Ureter (tissue), 1 donor: ENCODE measurements around the gene FAM174B. TPM values are rescaled to one million over a fixed set of nuclear protein-coding genes. Genes with fewer than 3 reads are reported as not detected.
"Not testable (repeated sequence)": the region's sequence is repeated elsewhere in the genome, so short reads cannot be mapped to it uniquely, and the experiment has no call there.

ENCODE experiments used
- DNase-seq: peaks from one replicate; pipeline ENCODE4 v3.0.0-alpha.2; 2020; ENCODE audit warnings: low spot score
- total RNA-seq: library from RNA; stranded (reverse); gene quantifications from one replicate; pipeline ENCODE4 v1.2.4, GENCODE V29; 2023
- donor health status: DM: yes; HTN: yes; CAD: no.

FAM174B gene
- total RNA-seq, 1 donor from 2014 or later = 208 TPM

DNA sequence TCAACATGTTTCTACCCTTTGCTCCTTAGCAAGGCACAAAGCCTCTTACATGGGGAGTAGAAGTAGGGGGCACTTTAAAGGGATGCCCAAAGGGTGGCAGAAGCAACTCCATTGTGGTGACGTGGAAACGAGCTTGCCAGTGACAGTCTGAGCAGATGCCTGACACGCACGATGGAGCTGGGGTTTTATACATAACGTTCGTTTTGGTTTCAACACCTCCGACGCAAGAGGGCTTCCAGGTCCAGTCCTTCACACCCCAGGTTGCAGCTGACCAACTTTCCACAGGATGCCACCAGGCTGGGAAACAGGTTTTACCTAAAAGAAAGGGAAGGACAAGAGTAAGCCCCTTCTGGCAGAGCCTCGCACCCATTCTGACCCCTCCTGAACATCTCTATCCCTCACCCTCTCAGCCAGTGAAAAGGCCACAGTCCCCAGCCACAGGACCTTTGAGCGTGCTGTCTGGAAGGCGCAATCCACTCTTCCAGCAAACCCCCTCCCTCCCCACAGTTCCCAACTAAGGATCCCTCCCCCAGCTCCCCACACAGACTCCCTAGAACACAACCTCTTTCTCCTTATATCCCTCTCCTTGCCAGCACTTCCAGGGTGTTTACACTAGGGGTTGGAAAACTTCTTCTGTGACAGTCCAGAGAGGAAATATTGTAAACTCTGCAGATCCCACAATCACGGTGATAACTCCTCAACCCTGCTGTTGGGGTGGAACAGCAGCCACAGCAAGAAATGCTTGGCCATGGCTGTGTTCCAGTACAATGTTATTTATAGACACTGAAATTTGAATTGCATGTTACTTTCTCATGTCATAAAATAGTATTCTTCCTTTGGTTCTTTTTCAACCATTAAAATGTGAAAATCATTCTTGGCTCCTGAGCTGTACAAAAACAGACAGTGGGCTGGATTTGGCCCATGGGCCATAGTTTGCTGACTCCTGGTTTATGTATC lies 36.2 kb downstream of the FAM174B start:
- no peak for DNase-seq

DNA sequence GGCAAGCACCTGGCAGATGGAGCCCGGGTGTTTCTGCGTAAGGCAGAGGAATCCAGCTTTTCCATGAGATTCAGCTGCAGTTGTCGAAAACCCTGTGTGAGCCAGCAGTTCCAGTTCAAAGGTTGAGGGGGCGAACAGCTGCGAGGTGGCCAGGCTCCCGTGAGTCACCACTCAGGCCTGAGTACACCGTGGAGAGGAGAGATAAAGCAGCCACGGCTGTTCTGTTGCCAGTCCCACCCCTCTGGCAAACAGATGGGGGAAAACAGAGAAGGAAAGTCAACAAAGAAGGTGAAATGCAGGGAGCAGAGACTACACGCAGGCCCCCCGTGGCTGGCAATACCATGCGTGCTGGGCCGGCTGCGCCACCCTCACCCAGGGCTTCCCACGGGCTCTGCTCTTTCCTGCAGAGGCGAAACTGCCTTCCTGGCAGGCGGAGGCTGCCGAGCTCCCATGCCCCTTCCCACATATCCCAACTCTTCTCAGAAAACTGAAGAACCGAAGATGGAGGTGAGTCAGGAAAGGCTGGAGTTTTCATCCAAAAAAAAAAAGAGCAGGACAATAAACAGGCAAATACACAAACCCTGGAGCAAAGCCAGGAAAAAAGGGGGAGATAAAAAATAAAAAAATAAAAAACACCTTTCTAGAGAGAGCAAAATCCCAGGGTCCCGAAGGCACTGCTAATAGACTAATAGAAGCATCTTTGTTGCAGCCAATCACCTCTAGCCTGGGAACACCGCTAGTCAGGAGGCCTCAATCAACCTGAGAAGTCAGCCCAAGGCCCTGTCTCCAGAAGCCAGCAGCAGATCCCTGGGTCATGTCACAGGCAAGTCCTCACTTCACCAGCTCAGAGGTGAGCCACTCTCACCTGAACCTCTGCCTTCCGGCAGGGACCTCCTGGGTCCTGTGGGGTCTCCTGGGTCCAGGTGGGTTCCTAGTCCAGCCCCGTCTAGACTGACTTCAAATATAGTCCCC lies 37.7 kb downstream of the FAM174B start:
- peak; percentile 80 for DNase-seq

DNA sequence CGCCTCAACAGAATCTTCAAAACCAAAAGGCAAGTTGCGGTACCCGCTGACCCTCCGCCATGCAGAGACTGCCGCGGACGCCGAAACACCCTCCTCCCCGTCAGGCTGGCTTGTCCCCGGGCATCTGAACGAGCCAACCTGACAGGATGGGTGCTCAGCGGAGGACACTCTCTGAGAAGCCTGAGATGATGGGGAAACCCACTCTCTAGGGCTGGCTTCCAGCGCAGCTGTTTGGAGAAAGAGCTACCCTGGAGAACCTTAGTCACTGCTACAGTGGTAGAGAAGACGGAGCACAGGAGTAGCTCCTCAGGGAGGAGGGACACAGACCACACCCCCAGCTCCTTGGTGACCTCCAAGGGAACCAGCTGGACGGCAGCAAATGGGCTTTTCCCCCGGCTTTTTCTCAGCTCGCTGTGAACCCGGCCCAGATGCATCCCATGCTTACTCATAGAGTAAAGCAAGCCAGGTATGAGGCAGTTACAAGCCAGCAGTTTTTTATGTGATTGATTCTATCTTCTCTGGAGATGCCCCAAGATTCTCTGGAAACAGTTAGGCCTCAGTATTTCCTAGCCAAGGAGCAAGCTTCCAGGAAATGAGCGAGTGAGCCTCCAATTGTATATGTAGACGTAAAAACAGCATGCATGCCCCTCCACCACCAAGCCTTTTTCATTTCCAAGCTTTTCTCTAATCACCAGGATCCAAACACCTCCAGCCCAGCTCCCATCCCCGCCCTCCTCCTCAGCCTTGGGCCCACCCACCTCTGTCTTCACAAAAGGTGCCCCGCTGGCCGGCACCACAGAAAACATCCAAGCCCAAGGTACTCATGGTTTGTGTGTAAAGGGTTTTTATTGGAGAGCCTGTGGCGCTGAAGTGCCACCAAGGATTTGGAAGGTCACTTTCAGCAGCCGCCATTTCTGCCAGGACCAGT lies 38.7 kb downstream of the FAM174B start:
- peak; percentile 44 for DNase-seq

DNA sequence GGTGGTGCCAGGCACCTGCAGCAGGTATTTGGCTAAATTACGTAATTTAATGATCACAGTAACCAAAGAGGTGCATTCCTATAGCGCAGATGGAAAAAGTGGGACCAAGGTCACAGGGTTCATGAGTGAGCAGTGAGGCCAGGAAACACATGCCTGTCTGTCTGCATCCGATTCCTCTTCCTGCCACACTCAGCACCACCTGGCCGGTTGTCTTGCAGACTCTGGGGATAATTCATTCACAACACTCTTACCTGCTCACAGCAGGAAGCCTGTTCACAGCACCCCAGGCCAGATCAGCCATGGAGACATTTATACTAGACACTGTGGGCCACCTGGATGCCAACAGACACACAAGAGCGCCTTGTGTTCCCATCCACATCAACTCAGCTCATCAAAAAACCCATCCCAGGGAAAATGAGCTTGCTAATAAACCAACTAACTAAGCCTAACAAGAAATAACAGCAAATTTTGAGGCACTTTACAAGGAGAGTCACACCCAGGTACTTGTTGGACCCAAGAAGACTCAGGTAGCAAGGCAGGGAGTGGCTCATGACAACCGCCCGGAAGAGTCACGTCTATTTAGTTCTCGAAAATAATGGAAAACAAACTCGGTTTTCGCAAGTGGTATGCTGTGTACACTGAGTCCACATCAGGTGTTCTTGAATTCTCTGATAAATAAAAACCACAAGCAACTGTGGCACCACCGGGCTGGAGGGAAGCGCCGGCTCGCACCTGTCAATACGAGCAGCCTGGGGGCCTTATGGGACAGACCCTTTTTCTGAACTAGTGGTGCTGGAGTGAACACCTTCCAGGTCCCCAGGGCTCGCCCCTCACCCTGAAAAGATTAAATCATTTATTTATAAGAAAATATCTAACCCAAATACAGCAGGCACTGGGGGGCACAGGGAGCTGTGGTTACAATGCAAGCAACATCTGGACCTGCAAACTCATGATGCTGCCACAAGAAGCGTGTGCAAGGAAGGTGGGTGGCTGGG lies 40.5 kb downstream of the FAM174B start:
- DNase-seq = no peak

DNA sequence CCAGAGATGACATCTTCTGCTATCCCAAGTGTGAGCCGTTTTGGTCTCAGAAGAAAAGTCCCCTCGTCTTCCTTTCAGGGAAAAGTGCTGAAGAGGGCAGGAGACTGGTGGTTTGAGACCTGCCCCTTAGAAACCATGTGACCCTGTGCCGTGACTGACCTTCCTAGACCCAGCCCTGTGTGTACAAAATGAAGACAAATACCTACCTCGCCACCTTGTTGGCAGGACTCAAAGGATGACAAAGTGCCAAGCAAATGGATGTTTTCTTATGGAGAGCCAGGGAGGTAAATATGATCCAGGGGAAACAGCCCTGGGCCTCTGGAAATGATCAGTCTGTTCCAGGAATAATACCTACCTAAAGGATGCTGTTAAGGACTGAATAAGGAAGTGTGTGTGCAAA lies 41.3 kb downstream of the FAM174B start:
- DNase-seq = no peak

DNA sequence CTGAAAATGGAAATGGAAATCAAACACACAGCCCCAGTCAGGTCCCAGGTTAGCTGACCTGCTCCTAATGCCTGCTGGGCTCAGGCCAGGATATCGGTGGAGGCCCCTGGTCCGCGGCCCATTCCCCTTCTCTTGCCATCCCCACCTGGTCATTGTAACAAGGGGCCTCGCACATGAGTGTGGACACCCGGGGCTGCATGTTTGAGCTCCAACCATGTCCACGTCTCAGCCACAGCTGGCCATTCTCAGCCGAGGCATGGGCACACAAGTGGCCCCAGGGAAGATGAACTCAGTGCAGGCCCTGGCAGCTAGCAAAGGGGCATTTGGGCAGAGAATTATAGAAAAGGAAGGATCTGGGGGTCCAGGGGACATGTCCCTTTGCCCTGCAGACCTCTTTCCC lies 41.7 kb downstream of the FAM174B start:
- no peak for DNase-seq

DNA sequence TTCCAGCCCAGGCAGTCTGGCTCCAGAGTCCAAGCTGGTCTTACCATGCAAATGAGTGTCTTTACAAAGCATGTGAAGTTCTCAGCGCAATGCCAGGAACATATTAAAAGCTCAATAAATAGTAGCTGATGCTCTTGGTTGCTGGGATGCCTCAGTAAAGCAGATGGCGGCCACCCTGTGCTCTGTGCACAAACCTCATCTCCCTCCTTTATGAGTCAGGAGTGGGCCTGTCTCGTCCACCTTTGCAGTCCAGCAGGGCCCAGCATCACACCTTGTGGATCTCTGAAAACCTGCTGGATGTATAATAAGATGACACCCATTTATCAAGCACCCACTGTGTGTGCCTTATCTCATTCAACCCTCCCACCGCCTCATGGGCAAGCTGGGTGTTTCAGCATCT lies 42.7 kb downstream of the FAM174B start:
- no peak for DNase-seq

DNA sequence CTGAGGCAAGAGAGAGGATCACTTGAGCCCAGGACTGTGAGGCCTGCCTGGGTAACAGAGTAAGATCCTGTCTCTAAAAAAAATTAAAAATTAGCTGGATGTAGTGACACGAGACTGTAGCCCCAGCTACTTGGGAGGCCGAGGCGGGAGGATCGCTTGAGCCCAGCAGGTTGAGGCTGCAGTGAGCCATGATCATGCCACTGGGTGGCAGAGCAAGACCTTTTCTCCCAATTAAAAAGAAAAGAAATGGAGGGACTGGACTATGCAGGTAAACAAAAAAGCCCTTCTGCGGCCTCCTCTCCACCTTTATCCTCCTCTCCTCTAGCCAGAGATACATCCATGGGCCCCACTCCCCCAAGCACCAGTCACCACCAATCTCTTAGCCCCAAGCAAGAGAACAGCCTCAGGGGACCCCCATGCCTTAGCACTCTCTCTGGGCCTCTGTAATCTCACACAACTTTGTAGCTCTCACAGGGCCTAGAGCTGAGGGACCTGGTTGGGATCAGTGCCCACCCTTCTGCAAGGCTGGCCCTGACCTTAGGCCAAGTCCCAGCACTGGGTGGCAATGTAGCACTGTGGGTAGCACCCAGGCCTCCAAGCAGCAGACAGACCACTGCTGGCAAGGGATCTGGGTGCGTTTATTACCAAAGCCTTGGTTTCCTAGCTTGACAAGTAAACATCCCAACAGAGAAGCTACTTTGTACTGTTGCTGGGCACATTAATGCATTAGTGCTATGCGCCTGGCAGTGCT lies 43.4 kb downstream of the FAM174B start:
- no peak for DNase-seq

DNA sequence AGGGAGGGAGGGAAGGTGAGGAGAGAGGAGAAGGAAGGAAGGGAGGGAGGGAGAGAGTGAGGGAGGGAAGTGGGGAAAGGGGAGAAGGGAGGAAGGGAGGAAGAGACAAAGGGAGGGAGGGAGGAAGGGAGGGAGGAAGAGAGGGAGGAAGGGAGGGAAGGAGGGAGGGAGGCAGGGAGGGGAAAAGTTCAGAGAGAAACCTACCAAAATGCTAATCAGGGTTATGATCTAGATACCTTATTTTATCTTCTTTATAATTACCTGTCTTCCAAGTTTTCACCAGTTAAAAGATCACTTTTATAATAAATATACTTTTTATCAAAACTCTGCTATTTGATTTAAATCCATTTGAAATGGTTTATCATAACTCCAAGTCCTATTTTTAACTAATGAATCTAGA lies 44.4 kb downstream of the FAM174B start:
- no peak for DNase-seq

DNA sequence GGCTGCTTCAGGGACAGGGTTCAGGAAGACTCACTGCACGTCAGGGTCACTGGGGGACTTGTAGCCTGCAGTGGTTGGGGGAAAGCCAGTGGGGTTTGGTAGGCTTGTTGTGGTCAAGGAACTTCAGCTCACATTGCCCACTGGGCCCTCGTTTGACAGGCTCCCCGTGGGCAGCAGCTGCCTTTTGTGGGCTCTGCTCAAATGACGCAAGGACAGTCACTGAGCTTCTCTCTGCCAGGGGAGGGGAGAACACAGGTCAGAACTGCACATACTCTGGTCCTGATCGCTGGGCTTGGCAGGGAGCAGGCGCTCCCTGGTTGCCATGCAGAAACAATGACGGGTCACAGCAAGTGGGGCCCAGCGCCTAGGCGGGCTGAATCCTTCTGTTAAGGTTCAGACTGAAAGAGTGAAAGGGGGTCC lies 45.5 kb downstream of the FAM174B start:
- no peak for DNase-seq

DNA sequence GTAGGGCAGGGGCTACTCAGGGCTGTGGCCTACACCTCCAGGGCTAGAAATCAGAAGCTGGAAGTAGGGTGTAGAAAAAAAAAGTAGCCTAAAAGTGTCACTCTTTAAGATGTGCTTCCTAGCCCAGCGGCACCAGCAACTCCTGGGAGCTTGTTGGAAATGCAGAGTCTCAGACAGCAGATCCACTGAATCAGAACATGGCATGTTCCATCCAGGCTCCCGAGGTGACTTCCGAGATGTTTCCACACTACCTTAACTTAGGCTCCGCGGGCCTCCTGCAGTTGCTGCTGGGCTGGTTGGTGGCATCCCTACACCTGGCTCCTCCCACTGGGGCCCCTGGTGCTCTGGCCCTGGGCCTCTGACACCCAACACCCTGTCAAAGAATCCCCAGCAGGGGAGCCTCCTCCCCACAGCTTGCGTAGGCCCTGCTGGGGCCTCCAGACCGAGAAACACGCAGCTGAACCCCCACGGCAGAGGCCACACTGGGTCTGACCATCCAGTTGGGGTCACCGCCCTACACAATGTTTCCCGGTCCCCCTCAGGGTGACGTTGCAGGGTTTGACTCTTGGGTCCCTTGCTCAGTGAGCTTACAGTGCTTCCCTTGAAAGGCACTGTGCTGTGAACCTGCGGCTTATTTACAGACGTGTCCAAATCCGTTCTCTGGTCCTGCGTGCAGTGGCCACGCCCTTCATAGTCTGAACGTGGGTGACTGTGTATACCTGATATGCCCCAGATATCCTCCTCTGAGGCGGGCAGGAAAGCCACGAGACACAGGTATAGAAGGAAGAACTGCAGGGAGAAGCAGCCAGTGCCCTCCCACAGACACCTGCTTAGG lies 46.5 kb downstream of the FAM174B start:
- DNase-seq = no peak

DNA sequence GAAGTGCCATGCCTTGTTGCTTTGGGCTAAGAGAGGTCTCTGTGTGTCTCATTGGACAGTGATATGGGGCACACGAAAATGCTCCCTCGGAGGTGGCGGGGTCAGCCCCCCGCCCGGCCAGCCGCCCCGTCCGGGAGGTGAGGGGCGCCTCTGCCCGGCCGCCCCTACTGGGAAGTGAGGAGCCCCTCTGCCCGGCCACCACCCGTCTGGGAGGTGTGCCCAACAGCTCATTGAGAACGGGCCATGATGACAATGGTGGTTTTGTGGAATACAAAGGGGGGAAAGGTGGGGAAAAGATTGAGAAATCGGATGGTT lies 48.8 kb downstream of the FAM174B start:
- not testable (repeated sequence) for DNase-seq

DNA sequence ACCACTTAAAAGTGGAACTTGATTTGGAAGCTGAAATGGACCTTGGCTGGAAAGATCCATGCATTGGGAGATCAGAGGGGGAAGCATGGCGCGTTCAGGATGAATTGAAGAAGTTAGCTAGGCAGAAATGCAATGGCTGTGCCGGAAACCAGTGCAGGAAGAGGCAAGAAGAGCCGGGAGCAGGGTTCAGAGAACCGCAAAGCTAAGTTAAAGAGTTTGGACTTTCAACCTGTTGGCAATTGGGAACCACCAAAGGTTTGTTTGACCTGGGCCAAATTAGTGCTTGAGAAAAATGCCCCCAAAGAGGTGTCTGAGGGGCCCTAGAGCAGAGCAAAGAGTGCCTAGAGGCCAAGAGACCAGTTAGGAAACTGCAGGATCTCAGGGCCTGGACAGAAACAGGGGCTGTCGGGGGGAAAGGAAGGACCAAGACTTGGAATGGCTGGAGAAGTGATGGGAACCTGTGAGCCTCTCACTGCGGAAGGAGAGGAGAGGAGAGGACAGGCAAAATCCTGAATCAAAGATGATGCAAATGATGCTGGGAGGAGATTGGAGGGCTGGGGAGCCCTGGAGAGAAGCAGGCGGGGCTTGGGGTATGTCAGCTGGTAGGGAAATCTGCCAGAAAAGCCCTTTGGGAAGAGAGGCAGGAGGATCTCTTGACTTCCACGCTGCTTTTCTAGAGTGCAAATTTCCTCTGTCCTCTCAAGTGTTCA lies 49.3 kb downstream of the FAM174B start:
- no peak for DNase-seq

DNA sequence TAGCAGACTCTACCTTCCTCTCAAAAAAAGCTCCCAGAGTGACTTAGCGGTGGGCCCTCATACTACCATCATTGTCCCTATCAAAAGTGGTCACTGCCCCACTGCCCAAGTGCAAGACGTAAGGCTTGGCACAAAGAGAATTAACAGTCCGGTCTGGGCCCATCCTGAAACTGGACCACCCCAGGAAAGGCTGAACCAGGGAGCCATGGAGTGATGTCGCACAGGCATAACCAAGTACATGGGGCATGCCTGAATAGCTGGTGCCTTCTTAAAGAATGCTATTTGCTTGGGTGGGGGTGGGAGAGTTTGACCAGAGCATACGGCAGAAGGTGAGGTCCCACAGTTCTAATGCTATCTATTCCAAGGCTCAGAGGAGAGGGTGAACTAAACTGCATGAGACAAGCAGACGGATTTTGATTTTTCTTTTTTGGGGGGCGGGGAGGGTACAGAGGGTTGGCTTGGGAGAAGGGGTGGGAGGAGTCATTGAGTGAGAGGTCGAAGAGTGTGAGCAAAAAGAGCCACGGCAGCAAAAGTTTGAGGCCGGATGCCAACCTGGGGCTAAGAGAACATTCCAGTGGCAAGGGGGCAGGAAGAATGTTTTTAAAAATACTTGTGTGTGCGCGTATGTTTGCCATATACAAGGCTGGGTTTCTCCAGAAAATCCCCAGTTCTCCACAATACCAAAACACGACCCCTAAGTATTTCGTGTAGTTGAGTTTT lies 50.2 kb downstream of the FAM174B start:
- DNase-seq = no peak

DNA sequence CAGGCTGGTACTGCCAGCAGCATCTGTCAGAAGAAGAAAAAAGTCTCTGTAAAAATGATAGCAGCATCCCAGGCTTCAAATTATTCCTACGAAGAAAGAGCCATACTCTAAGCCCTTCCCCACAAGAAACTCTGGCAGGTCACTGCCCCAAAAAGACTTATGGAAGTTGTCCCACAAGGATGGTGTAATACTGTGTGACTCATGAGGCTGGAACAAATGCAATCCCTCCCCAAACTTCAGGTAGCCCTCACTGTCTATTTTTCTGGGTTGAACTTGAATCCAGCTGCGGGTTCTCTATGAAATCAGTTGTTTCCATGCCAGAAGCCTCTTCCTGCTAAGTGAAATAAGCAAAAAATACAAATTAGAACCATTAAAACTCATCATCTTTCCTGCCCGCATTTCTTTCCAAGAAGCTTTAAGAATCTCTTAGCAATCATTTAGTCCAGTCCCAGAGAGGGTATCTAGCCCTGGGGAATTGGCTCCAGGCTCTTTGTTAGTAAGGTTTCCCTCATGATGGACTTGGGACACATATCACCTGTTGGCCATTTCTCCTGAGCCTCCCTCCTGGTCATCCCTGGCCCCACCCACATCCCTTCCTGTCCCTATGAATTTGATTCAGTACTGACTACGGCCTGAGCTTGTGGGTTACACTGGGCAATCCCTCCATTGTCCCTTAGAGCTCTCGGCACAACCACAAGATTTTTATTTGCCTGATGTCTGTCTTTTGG lies 51.7 kb downstream of the FAM174B start:
- no peak for DNase-seq

DNA sequence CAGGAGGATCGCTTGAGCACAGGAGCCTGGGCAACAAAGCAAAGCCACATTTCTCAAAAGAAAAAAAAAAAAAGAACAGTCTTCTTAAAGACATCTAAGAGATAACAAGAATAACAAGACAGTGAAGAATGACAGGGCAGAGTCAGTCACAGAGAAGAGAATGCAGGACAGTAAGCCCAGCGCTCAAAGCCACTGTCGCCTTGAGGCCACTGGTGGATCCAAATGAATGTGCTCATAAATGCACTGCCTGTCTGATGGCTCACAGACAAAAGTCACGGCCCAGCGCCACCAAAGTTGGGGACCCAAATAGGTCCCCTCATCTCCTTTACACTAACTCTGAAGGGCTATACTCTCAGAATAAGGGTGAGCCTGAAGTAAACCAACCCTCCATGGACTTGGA lies 52.3 kb downstream of the FAM174B start:
- DNase-seq = no peak

DNA sequence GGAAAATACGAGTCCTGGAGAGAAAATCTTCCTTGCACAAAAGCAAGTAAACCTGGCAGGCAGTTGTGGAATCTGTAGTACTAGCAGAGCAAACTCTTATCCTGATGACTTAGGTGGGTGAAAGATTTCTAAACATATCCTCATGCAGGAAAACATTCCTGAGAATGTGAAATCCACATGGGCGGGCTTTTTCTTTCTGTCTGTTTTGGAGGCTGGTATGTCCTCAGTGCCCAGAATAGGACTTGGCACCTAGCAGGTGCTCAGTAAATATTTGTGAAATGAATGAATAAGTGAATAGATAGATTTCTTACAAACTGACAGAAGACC lies 53.3 kb downstream of the FAM174B start:
- no peak for DNase-seq
